Endothelial cell of umbilical vein (primary cell): ENCODE data around the gene CSNK1E.

Experiments
- EZH2 ChIP-seq: IDR thresholded peaks from 2 replicates; pipeline ENCODE4 v1.6.1; 2012; ENCODE audit warnings: borderline replicate concordance, low read depth, mild to moderate bottlenecking, moderate library complexity, low read length, inconsistent platforms; ENCODE audit not compliant: severe bottlenecking
- FOS ChIP-seq: IDR thresholded peaks from 2 replicates; pipeline ENCODE4 v1.6.1; 2011; ENCODE audit warnings: mild to moderate bottlenecking, low read length, moderate library complexity, borderline replicate concordance; ENCODE audit not compliant: insufficient read depth
- GATA2 ChIP-seq: IDR thresholded peaks from 2 replicates; pipeline ENCODE4 v1.7.0; 2011; ENCODE audit warnings: low read depth, mild to moderate bottlenecking, moderate library complexity, mixed read lengths, low read length; ENCODE audit not compliant: insufficient read length, insufficient read depth
- JUN ChIP-seq: IDR thresholded peaks from 2 replicates; pipeline ENCODE4 v1.6.1; 2011; ENCODE audit warnings: borderline replicate concordance, low read depth; ENCODE audit not compliant: insufficient read length, insufficient read depth
- MYC ChIP-seq: IDR thresholded peaks from one replicate; pipeline ENCODE4 v1.6.1; 2011; ENCODE audit warnings: mild to moderate bottlenecking, low read depth, low read length
- POLR2A ChIP-seq: IDR thresholded peaks from 2 replicates; pipeline ENCODE4 v1.6.1; 2012; ENCODE audit warnings: low read depth, mild to moderate bottlenecking, control low read depth, low read length
- POLR2AphosphoS5 ChIP-seq: IDR thresholded peaks from 2 replicates; pipeline ENCODE4 v1.6.1; 2012; ENCODE audit warnings: low read depth, mild to moderate bottlenecking, control low read depth, low read length, moderate library complexity; ENCODE audit not compliant: insufficient read depth
- TF ChIP-seq, protein P1 (sequence below), 2 donors: IDR thresholded peaks; 1 replicate in 1 of 2; 2 replicates in 1 of 2; pipeline ENCODE4 v1.5.1; 2011; ENCODE audit warnings: low read length in 2 of 2, mild to moderate bottlenecking in 2 of 2, moderate library complexity in 2 of 2, control low read depth in 1 of 2, inconsistent platforms in 1 of 2, low read depth in 1 of 2; ENCODE audit not compliant: insufficient read depth in 1 of 2; ENCODE audit errors: extremely low read depth in 1 of 2
- TF ChIP-seq, protein P2 (sequence below): IDR thresholded peaks from 2 replicates; pipeline ENCODE4 v1.6.1; 2011; ENCODE audit not compliant: insufficient read depth, insufficient read length

DNA sequence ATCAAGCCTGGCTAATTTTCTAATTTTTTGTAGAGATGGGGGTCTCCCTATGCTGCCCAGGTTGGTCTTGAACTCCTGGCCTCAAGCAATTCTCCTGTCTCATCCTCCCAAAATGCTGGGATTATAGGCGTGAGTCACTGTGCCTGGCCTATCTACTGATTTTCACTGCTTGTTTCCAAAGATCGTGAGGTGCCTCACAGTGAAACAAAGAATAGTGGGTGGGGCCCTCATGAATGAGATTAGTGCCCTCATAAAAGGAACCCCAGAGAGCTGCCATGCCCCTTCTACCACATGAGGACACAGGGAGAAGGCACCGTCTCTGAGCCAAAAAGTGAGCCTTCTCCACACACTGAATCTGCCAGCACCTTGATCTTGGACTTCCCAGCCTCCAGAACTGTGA lies 67.9 kb downstream of the CSNK1E start:
- TF ChIP-seq POLR2AphosphoS5 (no peak), EZH2 (no peak), POLR2A (no peak), JUN (no peak), MYC (no peak), FOS (no peak), GATA2 (no peak)
- TF ChIP-seq, protein P1, sequence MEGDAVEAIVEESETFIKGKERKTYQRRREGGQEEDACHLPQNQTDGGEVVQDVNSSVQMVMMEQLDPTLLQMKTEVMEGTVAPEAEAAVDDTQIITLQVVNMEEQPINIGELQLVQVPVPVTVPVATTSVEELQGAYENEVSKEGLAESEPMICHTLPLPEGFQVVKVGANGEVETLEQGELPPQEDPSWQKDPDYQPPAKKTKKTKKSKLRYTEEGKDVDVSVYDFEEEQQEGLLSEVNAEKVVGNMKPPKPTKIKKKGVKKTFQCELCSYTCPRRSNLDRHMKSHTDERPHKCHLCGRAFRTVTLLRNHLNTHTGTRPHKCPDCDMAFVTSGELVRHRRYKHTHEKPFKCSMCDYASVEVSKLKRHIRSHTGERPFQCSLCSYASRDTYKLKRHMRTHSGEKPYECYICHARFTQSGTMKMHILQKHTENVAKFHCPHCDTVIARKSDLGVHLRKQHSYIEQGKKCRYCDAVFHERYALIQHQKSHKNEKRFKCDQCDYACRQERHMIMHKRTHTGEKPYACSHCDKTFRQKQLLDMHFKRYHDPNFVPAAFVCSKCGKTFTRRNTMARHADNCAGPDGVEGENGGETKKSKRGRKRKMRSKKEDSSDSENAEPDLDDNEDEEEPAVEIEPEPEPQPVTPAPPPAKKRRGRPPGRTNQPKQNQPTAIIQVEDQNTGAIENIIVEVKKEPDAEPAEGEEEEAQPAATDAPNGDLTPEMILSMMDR (IDR thresholded peaks at IDR 0.05; ENCODE audit: extremely low read depth in 1 of 2, insufficient read depth in 1 of 2, low read depth in 1 of 2, low read length in 2 of 2), result no peak
- TF ChIP-seq, protein P2, sequence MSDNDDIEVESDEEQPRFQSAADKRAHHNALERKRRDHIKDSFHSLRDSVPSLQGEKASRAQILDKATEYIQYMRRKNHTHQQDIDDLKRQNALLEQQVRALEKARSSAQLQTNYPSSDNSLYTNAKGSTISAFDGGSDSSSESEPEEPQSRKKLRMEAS, result no peak
